MCF 10A (cell line): Measurements from ENCODE around the gene RFX2. TPM values are rescaled to one million over a fixed set of nuclear protein-coding genes. Genes with fewer than 3 reads are reported as not detected.

Source experiments
- BruUV-seq: library from RNA; stranded (reverse); fragments of 400-500 nt; replicated peaks from 2 replicates; lab custom pipeline; 2021; lab: Mats Ljungman, UMichigan
- CTCF ChIA-PET: fragments of 300-600 bp; sonication (Branson Sonifier 250); formaldehyde crosslinking; extraction: SDS; loops from one replicate; lab custom pipeline; 2021; ENCODE audit warnings: antibody characterized with exemption, inconsistent platforms; lab: Yijun Ruan, JAX
- POLR2A ChIA-PET: fragments of 300-600, 350-650 bp; sonication (Branson Sonifier 250); formaldehyde crosslinking; extraction: SDS; loops from one replicate; lab custom pipeline; 2020; ENCODE audit warnings: antibody characterized with exemption, inconsistent platforms; lab: Yijun Ruan, JAX
- DNase-seq: peaks from one replicate; pipeline ENCODE4 v3.0.0-alpha.2; 2018; ENCODE audit not compliant: unreplicated experiment
- H3K27ac Mint-ChIP-seq: one replicate; pipeline ENCODE4 v1.8.0; 2022; ENCODE audit warnings: mild to moderate bottlenecking, low read depth, mixed read lengths; ENCODE audit not compliant: unreplicated experiment
- H3K27me3 Mint-ChIP-seq: one replicate; pipeline ENCODE4 v1.8.0; 2022; ENCODE audit warnings: mixed read lengths; ENCODE audit not compliant: insufficient read depth, unreplicated experiment
- H3K36me3 Mint-ChIP-seq: one replicate; pipeline ENCODE4 v1.8.0; 2022; ENCODE audit warnings: mild to moderate bottlenecking, moderate library complexity, mixed read lengths; ENCODE audit not compliant: insufficient read depth, unreplicated experiment
- H3K4me1 Mint-ChIP-seq: one replicate; pipeline ENCODE4 v1.8.0; 2022; ENCODE audit warnings: mixed read lengths; ENCODE audit not compliant: insufficient read depth, unreplicated experiment
- H3K4me3 Mint-ChIP-seq: one replicate; pipeline ENCODE4 v1.8.0; 2022; ENCODE audit warnings: mild to moderate bottlenecking, moderate library complexity, mixed read lengths; ENCODE audit not compliant: unreplicated experiment
- H3K9me3 Mint-ChIP-seq: one replicate; pipeline ENCODE4 v1.8.0; 2022; ENCODE audit warnings: mixed read lengths; ENCODE audit not compliant: unreplicated experiment
- CTCF ChIP-seq: fragments of 200-600 bp; IDR thresholded peaks from one replicate; pipeline ENCODE4 v1.8.0; 2022; ENCODE audit warnings: antibody characterized with exemption, mild to moderate bottlenecking; ENCODE audit not compliant: unreplicated experiment
- intact Hi-C: fragments of 100-400 bp; cut with micrococcal nuclease; formaldehyde crosslinking; loops from 2 replicates; pipeline ENCODE4 v1.14.1; 2022
- total RNA-seq: library from RNA; stranded (reverse); gene quantifications from 2 replicates; pipeline ENCODE4 v1.2.3, GENCODE V29; 2022

Gene RFX2
- total RNA-seq, 1 experiment from 2014 or later, result 9.9 TPM

DNA sequence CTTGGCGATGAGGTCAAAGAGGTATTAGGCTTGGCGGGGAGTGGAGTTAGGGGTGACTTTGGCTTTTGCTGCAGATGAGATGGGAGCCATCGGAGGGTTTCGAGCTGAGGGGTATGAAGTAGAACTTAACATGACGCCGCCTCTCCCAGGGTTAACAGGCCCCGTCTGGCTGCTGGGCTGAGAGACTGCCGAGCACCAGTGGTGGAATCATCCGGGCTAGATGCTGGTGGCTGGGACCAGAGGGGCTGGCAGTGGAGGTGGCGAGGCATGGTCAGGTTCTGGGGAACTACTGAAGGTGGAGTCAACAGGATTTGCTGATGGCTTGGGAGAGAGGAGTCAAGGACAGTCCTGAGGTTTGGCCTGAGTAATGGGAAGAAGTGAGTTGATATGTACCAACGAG, 4.9 kb downstream of the RFX2 start:
- no peak for DNase-seq
- H3K27me3 Mint-ChIP-seq, result no peaks in the 10 kb centered on the region
- H3K36me3 Mint-ChIP-seq, result peaks cover 18% of the 10 kb centered on the region
- intact Hi-C loops, result no loop called here
- no peaks in the 10 kb centered on the region for H3K9me3 Mint-ChIP-seq
- peaks cover 66% of the 10 kb centered on the region for H3K4me1 Mint-ChIP-seq
- H3K4me3 Mint-ChIP-seq, result no peak overlapping the region
- TF ChIP-seq CTCF, result no peak
- no peak overlapping the region for H3K27ac Mint-ChIP-seq
- ChIA-PET POLR2A (interaction anchor here (1.9 to 7.4 kb wide), 7 partner anchors 13 to 57 kb away, joined by 4 to 129 read pairs (median 24); no protein-coding TSS in a partner anchor), CTCF (interaction anchor here (0.6 to 1.6 kb wide), 5 partner anchors 13 to 240 kb away, joined by 3 to 8 read pairs (median 4); no protein-coding TSS in a partner anchor)
- no TSS peak for BruUV-seq

GRCh38 chr19:6103894-6104293, 6.4 kb downstream of the RFX2 start:
- Mint-ChIP-seq H3K27ac (peak overlapping the region; percentile 97), H3K36me3 (peaks cover 12% of the 10 kb centered on the region), H3K4me1 (peaks cover 65% of the 10 kb centered on the region), H3K9me3 (no peaks in the 10 kb centered on the region), H3K4me3 (no peak overlapping the region), H3K27me3 (no peaks in the 10 kb centered on the region)
- POLR2A ChIA-PET, result interaction anchor here (0.5 to 7.4 kb wide), 11 partner anchors 11 to 55 kb away, joined by 3 to 129 read pairs (median 7); no protein-coding TSS in a partner anchor
- TF ChIP-seq CTCF, result no peak
- CTCF ChIA-PET, result interaction anchor here (0.7 to 2.6 kb wide), 6 partner anchors 11 to 55 kb away, joined by 3 to 12 read pairs (median 6); no protein-coding TSS in a partner anchor
- intact Hi-C loops, result loop anchor here (1.0 kb wide), 2 partner anchors 21 to 47 kb away; no protein-coding TSS in a partner anchor
- BruUV-seq, result no TSS peak
- DNase-seq, result no peak

DNA sequence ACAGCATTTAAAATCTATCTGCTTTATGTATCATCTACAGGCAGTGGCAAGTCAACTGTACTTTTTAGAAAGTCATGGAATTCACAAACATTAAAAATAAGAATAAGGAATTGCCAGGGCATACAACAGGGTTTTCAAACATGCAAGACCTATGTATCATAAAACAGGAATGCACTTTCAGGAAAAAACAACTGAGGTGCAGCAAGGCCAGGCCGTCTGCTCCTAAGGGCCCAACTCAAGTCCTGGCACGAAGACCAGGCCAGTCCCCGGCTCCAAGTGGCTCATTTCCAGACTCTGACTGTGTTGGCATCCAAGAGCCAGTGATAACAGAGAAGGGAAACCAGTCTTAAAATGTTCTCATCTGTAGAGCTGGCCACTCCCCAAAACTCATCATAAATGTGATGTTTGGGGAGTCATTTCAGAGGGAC, 7.1 kb downstream of the RFX2 start:
- Mint-ChIP-seq H3K9me3 (no peaks in the 10 kb centered on the region), H3K27me3 (no peaks in the 10 kb centered on the region), H3K36me3 (peaks cover 6% of the 10 kb centered on the region), H3K27ac (peak overlapping the region; percentile 97), H3K4me3 (peak overlapping the region; percentile 24), H3K4me1 (peaks cover 60% of the 10 kb centered on the region)
- peak; percentile 98 for DNase-seq
- intact Hi-C loops, result loop anchor here (1.0 kb wide), 2 partner anchors 22 to 46 kb away; no protein-coding TSS in a partner anchor
- ChIA-PET POLR2A (interaction anchor here (0.6 to 7.4 kb wide), 9 partner anchors 11 to 350 kb away, joined by 3 to 129 read pairs (median 4); no protein-coding TSS in a partner anchor), CTCF (interaction anchor here (0.6 to 2.6 kb wide), 5 partner anchors 11 to 116 kb away, joined by 3 to 12 read pairs (median 3); no protein-coding TSS in a partner anchor)
- no TSS peak for BruUV-seq
- TF ChIP-seq CTCF, result no peak

DNA sequence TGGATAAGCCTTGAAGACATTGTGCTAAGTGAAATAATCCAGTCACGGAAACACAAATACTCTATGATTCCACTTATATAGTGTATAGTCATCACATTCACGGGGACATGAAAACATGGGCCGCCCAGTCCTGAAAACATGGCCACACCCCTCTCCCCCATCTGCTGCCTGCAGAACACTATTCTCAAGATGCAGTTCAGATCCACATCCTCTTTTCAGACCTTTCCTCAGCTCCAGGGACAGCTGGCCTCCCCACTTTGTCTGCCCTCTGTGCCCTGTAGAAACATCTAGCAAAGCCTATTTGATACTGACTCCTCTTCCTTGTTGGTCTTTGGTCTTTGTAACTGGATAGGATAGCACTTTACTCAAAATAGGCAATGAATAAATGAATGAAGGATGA, 8.3 kb downstream of the RFX2 start:
- intact Hi-C loops, result no loop called here
- Mint-ChIP-seq H3K4me1 (peaks cover 58% of the 10 kb centered on the region), H3K4me3 (no peak overlapping the region), H3K27ac (peak overlapping the region; percentile 97), H3K36me3 (peaks cover 5% of the 10 kb centered on the region), H3K27me3 (no peaks in the 10 kb centered on the region), H3K9me3 (no peaks in the 10 kb centered on the region)
- no TSS peak for BruUV-seq
- ChIA-PET POLR2A (interaction anchor here (0.5 to 7.4 kb wide), 8 partner anchors 9 to 436 kb away, joined by 3 to 129 read pairs (median 6); no protein-coding TSS in a partner anchor), CTCF (interaction anchor here (1.0 to 2.6 kb wide), 2 partner anchors 9 to 34 kb away, joined by 3 to 12 read pairs; no protein-coding TSS in a partner anchor)
- TF ChIP-seq CTCF, result no peak
- no peak for DNase-seq
